ENCODE measurements around the gene HORMAD2. TPM values are rescaled to one million over a fixed set of nuclear protein-coding genes. Genes with fewer than 3 reads are reported as not detected.

HORMAD2 gene, protein sequence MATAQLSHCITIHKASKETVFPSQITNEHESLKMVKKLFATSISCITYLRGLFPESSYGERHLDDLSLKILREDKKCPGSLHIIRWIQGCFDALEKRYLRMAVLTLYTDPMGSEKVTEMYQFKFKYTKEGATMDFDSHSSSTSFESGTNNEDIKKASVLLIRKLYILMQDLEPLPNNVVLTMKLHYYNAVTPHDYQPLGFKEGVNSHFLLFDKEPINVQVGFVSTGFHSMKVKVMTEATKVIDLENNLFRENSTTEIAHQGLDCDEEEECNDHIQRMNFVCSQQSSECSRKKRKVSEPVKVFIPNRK
- not detected in 2 replicates for total RNA-seq (2021)
- Bru-seq, nascent RNA: percentile 8 among the genes with signal in this experiment
- percentile 7 among the genes with signal in this experiment for BruChase-seq, experiment 1, labeled RNA remaining after a 2-hour chase
- BruChase-seq, experiment 2, labeled RNA remaining after a 6-hour chase: percentile 8 among the genes with signal in this experiment
- long read RNA-seq: 0 reads

DNA sequence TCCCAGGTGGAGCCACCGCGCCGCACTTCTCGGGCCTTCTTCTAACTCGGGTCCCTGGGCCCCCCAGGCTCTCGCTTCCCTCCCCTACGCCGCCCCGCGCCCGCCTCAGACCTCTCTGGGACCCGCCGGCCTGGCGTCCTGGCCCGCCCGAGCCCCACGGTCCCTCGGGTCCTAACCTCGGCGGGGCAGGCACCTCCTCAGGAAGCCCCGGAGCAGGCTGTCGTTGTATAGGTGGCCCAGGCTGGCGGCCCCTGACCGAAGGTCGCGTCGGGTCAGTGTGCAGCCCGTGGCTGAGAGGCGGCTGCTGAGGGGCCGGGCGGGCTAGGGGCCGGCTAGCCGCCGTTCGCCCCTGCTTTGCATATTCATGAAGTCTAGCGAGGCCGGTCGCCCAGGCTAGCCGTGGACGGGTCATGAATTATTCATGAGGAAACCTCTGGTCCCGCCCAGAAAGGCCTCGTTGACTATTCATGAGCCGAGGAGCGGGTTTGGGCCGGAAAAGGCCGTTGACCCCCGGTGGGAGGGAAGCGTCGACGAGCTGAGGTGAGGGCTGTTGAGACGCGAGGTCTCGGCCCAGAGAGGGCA lies at the start of gene HORMAD2:
Gene HORMAD2 (plus strand): TSS at position 513 of the 582 bp plus-strand sequence. CDS start 13,489 bp downstream, outside the sequence.
- Histone ChIP-seq H3K9me3 (ENCODE audit: low read depth, low read length, poor library complexity, severe bottlenecking) (no peaks in the 10 kb centered on the region), H3K36me3 (ENCODE audit: insufficient read depth, low read length, poor library complexity, severe bottlenecking) (no peaks in the 10 kb centered on the region), H3K27ac (ENCODE audit: low read depth, low read length, poor library complexity, severe bottlenecking) (no peak within 1 kb of the TSS), H3K4me3 (ENCODE audit: low read depth, low read length, poor library complexity, severe bottlenecking) (no peak within 1 kb of the TSS), H3K27me3 (replicated peaks; ENCODE audit: insufficient read depth, low read depth, low read length, poor library complexity) (no peaks in the 10 kb centered on the region), H3K4me1 (ENCODE audit: insufficient read depth, low read length, poor library complexity, severe bottlenecking) (peaks cover 11% of the 10 kb centered on the region)
- intact Hi-C loops (cut with micrococcal nuclease; ENCODE audit: unreplicated experiment): no loop called here
- BruUV-seq (replicated peaks): no TSS peak
- POLR2A ChIA-PET (ENCODE audit: low non-redundant PET): no interaction called here
- DNase-seq (ENCODE audit: low spot score): no peak
- no peak for TF ChIP-seq EZH2 (IDR thresholded peaks at IDR 0.05; ENCODE audit: borderline replicate concordance, low read depth, low read length, poor library complexity, severe bottlenecking)
- TF ChIP-seq, protein P1, sequence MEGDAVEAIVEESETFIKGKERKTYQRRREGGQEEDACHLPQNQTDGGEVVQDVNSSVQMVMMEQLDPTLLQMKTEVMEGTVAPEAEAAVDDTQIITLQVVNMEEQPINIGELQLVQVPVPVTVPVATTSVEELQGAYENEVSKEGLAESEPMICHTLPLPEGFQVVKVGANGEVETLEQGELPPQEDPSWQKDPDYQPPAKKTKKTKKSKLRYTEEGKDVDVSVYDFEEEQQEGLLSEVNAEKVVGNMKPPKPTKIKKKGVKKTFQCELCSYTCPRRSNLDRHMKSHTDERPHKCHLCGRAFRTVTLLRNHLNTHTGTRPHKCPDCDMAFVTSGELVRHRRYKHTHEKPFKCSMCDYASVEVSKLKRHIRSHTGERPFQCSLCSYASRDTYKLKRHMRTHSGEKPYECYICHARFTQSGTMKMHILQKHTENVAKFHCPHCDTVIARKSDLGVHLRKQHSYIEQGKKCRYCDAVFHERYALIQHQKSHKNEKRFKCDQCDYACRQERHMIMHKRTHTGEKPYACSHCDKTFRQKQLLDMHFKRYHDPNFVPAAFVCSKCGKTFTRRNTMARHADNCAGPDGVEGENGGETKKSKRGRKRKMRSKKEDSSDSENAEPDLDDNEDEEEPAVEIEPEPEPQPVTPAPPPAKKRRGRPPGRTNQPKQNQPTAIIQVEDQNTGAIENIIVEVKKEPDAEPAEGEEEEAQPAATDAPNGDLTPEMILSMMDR (conservative IDR thresholded peaks at IDR 0.05; ENCODE audit: low read depth, low read length): no peak
- CTCF ChIA-PET: no interaction called here

GRCh38 chr22:30031328-30031727 lies 48.9 kb upstream of the HORMAD2 start:
- intact Hi-C loops (cut with micrococcal nuclease; ENCODE audit: unreplicated experiment): no loop called here
- CTCF ChIA-PET: no interaction called here
- no peak for TF ChIP-seq EZH2 (IDR thresholded peaks at IDR 0.05; ENCODE audit: borderline replicate concordance, low read depth, low read length, poor library complexity, severe bottlenecking)
- TF ChIP-seq, protein P1 (conservative IDR thresholded peaks at IDR 0.05; ENCODE audit: low read depth, low read length): no peak

DNA sequence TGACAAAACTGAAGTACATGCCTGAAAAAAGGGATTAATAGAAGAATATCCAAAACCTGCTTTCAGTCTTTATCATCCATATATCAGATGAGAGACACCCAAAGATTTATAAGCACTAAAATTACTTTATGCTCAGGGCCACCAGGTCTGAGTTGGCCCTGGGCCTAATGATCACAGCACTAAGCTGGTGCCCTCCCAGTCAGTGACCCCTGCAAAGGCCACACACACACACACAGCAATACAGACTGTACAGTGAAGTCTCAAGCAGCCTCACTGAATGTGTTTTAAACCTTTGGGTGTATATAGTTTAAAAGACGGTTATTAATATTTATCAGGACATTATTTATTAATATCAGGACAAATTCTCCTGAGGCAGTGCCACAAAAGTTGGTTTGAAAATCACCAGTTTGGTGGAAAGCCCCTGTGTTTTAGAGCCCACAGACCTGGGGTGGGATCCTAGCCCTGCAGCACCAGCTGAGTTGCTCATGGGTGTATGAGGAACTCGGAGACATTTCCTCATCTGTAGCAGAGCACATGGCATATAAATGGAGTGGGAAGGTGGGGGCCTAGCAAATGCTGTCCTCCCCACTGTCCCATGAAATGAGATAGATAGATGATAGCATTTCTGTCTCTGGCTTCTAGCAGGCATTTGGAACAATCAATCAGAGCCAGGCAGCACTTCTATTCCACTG lies 48.4 kb upstream of the HORMAD2 start:
- H3K9me3 ChIP-seq (ENCODE audit: low read depth, low read length, poor library complexity, severe bottlenecking): no peaks in the 10 kb centered on the region
- H3K27me3 ChIP-seq (replicated peaks; ENCODE audit: insufficient read depth, low read depth, low read length, poor library complexity): no peaks in the 10 kb centered on the region
- BruUV-seq (replicated peaks): no TSS peak
- intact Hi-C loops (cut with micrococcal nuclease; ENCODE audit: unreplicated experiment): no loop called here
- H3K36me3 ChIP-seq (ENCODE audit: insufficient read depth, low read length, poor library complexity, severe bottlenecking): peaks cover under 1% of the 10 kb centered on the region
- H3K27ac ChIP-seq (ENCODE audit: low read depth, low read length, poor library complexity, severe bottlenecking): no peak overlapping the region
- TF ChIP-seq, protein P1 (conservative IDR thresholded peaks at IDR 0.05; ENCODE audit: low read depth, low read length): no peak
- no peak for TF ChIP-seq EZH2 (IDR thresholded peaks at IDR 0.05; ENCODE audit: borderline replicate concordance, low read depth, low read length, poor library complexity, severe bottlenecking)
- CTCF ChIA-PET: no interaction called here
- POLR2A ChIA-PET (ENCODE audit: low non-redundant PET): no interaction called here
- DNase-seq (ENCODE audit: low spot score): no peak
- no peak overlapping the region for H3K4me3 ChIP-seq (ENCODE audit: low read depth, low read length, poor library complexity, severe bottlenecking)
- no peaks in the 10 kb centered on the region for H3K4me1 ChIP-seq (ENCODE audit: insufficient read depth, low read length, poor library complexity, severe bottlenecking)

More at GRCh38 chr22:30031328-30031727, 48.9 kb upstream of the HORMAD2 start:
- H3K4me3 ChIP-seq (ENCODE audit: low read depth, low read length, poor library complexity, severe bottlenecking): no peak overlapping the region
- H3K4me1 ChIP-seq (ENCODE audit: insufficient read depth, low read length, poor library complexity, severe bottlenecking): no peaks in the 10 kb centered on the region
- peaks cover 5% of the 10 kb centered on the region for H3K36me3 ChIP-seq (ENCODE audit: insufficient read depth, low read length, poor library complexity, severe bottlenecking)
- POLR2A ChIA-PET (ENCODE audit: low non-redundant PET): no interaction called here
- DNase-seq (ENCODE audit: low spot score): no peak
- H3K9me3 ChIP-seq (ENCODE audit: low read depth, low read length, poor library complexity, severe bottlenecking): no peaks in the 10 kb centered on the region
- H3K27me3 ChIP-seq (replicated peaks; ENCODE audit: insufficient read depth, low read depth, low read length, poor library complexity): no peaks in the 10 kb centered on the region
- H3K27ac ChIP-seq (ENCODE audit: low read depth, low read length, poor library complexity, severe bottlenecking): no peak overlapping the region
- no TSS peak for BruUV-seq (replicated peaks)
